WTC11 (cell line): Measurements from ENCODE around the gene GPR65. TPM values are rescaled to one million over a fixed set of nuclear protein-coding genes. Genes with fewer than 3 reads are reported as not detected.

Source experiments
- ATAC-seq: fragments of 200-7000 bp; cut with Tn5 transposase; 2 replicates; pipeline ENCODE4 v1.10.0; 2021; ENCODE audit warnings: mild to moderate bottlenecking, moderate library complexity
- CTCF ChIA-PET: fragments of 300-600 bp; sonication (Branson Sonifier 250); formaldehyde crosslinking; loops from one replicate; lab custom pipeline; 2021; ENCODE audit warnings: antibody characterized with exemption; lab: Charles Lee
- POLR2A ChIA-PET: fragments of 350-600 bp; sonication (Branson Sonifier 250); formaldehyde crosslinking; loops from one replicate; lab custom pipeline; 2021; ENCODE audit warnings: antibody characterized with exemption; lab: Charles Lee
- DNase-seq: peaks from one replicate; pipeline ENCODE4 v3.0.0; 2021; ENCODE audit warnings: low spot score
- H3K27ac Mint-ChIP-seq: 2 replicates; pipeline ENCODE4 v1.8.0; 2021; ENCODE audit warnings: mixed read lengths
- H3K27me3 Mint-ChIP-seq: 2 replicates; pipeline ENCODE4 v1.8.0; 2021; ENCODE audit warnings: low read depth, mild to moderate bottlenecking, moderate library complexity, mixed read lengths
- H3K36me3 Mint-ChIP-seq: 2 replicates; pipeline ENCODE4 v1.8.0; 2021; ENCODE audit warnings: mixed read lengths
- H3K4me1 Mint-ChIP-seq: 2 replicates; pipeline ENCODE4 v1.8.0; 2022; ENCODE audit warnings: mixed read lengths
- H3K4me3 Mint-ChIP-seq: 2 replicates; pipeline ENCODE4 v1.8.0; 2021; ENCODE audit warnings: mild to moderate bottlenecking, moderate library complexity, mixed read lengths
- H3K9me3 Mint-ChIP-seq: 2 replicates; pipeline ENCODE4 v1.8.0; 2021; ENCODE audit warnings: mixed read lengths
- FOXJ3 ChIP-seq: sonication (generic); formaldehyde crosslinking; IDR thresholded peaks from 2 replicates; pipeline ENCODE4 v1.9.0; 2021; ENCODE audit warnings: missing genetic modification reagents, mild to moderate bottlenecking, borderline replicate concordance
- GABPB1 ChIP-seq: sonication (generic); formaldehyde crosslinking; IDR thresholded peaks from 2 replicates; pipeline ENCODE4 v1.8.1; 2023; ENCODE audit warnings: mild to moderate bottlenecking, missing genetic modification reagents
- PRRX2 ChIP-seq: fragments of 250-450 bp; sonication (Bioruptor Pico); IDR thresholded peaks from 2 replicates; pipeline ENCODE4 v1.8.0; 2021; ENCODE audit warnings: mild to moderate bottlenecking
- TCF7 ChIP-seq: sonication (generic); formaldehyde crosslinking; IDR thresholded peaks from 2 replicates; pipeline ENCODE4 v1.8.0; 2022; ENCODE audit warnings: mild to moderate bottlenecking, low read depth, missing genetic modification reagents, moderate library complexity
- TP53 ChIP-seq: sonication (generic); formaldehyde crosslinking; IDR thresholded peaks from 2 replicates; pipeline ENCODE4 v1.8.1; 2023; ENCODE audit warnings: mild to moderate bottlenecking, missing genetic modification reagents
- ZNF416 ChIP-seq: fragments of 250-450 bp; sonication (Bioruptor Pico); IDR thresholded peaks from 2 replicates; pipeline ENCODE4 v1.9.0; 2021; ENCODE audit warnings: mild to moderate bottlenecking, inconsistent platforms
- total RNA-seq: library from RNA; stranded (reverse); gene quantifications from 3 replicates; pipeline ENCODE4 v1.2.3, GENCODE V29; 2021
- TF ChIP-seq, protein P1 (sequence below): sonication (generic); formaldehyde crosslinking; IDR thresholded peaks from 2 replicates; pipeline ENCODE4 v1.8.1; 2022; ENCODE audit warnings: missing genetic modification reagents, borderline replicate concordance
- TF ChIP-seq, protein P2 (sequence below): sonication (generic); formaldehyde crosslinking; IDR thresholded peaks from 2 replicates; pipeline ENCODE4 v1.8.1; 2023; ENCODE audit warnings: mild to moderate bottlenecking, missing genetic modification reagents
- TF ChIP-seq, protein P3 (sequence below): sonication (generic); formaldehyde crosslinking; conservative IDR thresholded peaks from 2 replicates; pipeline ENCODE4 v1.8.1; 2022; ENCODE audit warnings: mild to moderate bottlenecking, missing genetic modification reagents
- TF ChIP-seq, protein P4 (sequence below): sonication (generic); formaldehyde crosslinking; IDR thresholded peaks from 2 replicates; pipeline ENCODE4 v1.8.0; 2023; ENCODE audit warnings: missing genetic modification reagents, mild to moderate bottlenecking, borderline replicate concordance
- TF ChIP-seq, protein P5 (sequence below): sonication (generic); formaldehyde crosslinking; IDR thresholded peaks from 2 replicates; pipeline ENCODE4 v1.8.1; 2022; ENCODE audit warnings: mild to moderate bottlenecking, moderate library complexity, missing genetic modification reagents
- TF ChIP-seq, protein P6 (sequence below): fragments of 250-450 bp; sonication (Bioruptor Pico); conservative IDR thresholded peaks from 2 replicates; pipeline ENCODE4 v1.9.0; 2021; ENCODE audit warnings: mild to moderate bottlenecking
- TF ChIP-seq, protein P7 (sequence below): sonication (generic); formaldehyde crosslinking; IDR thresholded peaks from 2 replicates; pipeline ENCODE4 v1.8.0; 2022; ENCODE audit warnings: mild to moderate bottlenecking, missing genetic modification reagents

The GPR65 gene
- total RNA-seq, 1 experiment from 2014 or later, result not detected

DNA sequence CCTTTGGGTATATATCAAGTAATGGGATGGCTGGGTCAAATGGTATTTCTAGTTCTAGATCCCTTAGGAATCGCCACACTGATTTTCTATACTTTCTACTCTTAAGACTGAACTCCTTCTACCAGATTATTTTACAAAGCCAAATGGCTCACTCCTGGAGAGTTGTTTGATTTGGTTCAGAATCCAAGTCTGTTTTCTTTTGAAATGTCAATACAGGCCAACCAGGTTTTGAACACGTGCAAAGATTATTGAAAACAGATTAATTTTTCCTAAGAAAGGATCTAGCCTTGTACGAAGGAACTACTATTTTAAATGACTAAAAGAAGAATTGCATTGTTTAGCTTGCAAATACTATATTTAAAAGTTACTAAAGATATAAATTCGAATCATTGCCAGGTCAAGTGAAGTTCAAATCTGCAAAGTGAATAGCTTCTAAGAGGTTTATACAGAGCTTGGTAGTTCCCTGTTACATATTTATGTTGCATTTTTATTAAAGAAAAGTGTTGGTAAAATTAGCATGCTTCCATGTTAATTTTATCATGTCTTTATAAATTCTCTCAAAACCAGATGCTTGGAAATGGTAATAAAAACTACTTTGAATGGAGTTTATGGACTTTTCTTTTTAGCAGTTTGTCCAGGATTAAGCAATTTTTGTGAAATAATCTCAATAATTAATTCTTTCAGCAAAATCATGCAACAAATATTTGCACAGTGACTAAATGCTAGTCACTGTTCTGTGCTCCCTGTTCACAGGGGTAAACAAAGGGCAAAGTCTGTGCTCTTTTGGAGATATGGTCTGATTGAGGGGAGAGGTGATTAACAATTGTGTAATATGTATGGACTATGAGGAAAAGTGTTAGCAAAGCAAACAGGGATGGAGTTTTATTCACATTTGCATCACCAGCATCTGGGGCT, 38.9 kb downstream of the GPR65 start:
- H3K9me3 Mint-ChIP-seq, result no peaks in the 10 kb centered on the region

DNA sequence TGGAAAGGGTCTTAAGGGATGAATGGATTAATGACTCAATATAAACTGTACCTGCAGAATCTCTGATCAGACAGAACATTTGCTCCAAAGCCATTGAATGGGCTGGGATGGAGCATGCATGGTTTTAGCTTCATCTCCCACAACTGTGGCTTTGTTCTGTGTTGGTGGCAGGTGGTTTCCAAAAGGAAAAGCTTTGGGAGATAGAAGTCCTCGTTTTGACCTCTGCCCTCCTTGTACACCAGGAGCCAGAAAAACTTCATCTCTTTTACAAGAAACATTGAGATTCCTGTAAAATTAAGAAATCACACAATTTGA, 39.5 kb downstream of the GPR65 start:
- no peak for ATAC-seq
- Mint-ChIP-seq H3K4me1 (no peaks in the 10 kb centered on the region), H3K27me3 (no peaks in the 10 kb centered on the region), H3K9me3 (no peaks in the 10 kb centered on the region), H3K27ac (no peak overlapping the region), H3K36me3 (no peaks in the 10 kb centered on the region), H3K4me3 (no peak overlapping the region)
- ChIA-PET CTCF (no interaction called here), POLR2A (no interaction called here)
- no peak for DNase-seq
- TF ChIP-seq, protein P1, sequence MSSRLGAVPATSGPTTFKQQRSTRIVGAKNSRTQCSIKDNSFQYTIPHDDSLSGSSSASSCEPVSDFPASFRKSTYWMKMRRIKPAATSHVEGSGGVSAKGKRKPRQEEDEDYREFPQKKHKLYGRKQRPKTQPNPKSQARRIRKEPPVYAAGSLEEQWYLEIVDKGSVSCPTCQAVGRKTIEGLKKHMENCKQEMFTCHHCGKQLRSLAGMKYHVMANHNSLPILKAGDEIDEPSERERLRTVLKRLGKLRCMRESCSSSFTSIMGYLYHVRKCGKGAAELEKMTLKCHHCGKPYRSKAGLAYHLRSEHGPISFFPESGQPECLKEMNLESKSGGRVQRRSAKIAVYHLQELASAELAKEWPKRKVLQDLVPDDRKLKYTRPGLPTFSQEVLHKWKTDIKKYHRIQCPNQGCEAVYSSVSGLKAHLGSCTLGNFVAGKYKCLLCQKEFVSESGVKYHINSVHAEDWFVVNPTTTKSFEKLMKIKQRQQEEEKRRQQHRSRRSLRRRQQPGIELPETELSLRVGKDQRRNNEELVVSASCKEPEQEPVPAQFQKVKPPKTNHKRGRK, result no peak
- no peak for TF ChIP-seq TCF7 (CRISPR knock-in tag)
- TF ChIP-seq, protein P2, sequence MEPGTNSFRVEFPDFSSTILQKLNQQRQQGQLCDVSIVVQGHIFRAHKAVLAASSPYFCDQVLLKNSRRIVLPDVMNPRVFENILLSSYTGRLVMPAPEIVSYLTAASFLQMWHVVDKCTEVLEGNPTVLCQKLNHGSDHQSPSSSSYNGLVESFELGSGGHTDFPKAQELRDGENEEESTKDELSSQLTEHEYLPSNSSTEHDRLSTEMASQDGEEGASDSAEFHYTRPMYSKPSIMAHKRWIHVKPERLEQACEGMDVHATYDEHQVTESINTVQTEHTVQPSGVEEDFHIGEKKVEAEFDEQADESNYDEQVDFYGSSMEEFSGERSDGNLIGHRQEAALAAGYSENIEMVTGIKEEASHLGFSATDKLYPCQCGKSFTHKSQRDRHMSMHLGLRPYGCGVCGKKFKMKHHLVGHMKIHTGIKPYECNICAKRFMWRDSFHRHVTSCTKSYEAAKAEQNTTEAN (CRISPR knock-in tag), result no peak
- TF ChIP-seq FOXJ3 (CRISPR knock-in tag), result no peak
- no peak for TF ChIP-seq PRRX2 (CRISPR knock-in tag)
- TF ChIP-seq, protein P3, sequence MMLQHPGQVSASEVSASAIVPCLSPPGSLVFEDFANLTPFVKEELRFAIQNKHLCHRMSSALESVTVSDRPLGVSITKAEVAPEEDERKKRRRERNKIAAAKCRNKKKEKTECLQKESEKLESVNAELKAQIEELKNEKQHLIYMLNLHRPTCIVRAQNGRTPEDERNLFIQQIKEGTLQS, result no peak
- TF ChIP-seq, protein P4, sequence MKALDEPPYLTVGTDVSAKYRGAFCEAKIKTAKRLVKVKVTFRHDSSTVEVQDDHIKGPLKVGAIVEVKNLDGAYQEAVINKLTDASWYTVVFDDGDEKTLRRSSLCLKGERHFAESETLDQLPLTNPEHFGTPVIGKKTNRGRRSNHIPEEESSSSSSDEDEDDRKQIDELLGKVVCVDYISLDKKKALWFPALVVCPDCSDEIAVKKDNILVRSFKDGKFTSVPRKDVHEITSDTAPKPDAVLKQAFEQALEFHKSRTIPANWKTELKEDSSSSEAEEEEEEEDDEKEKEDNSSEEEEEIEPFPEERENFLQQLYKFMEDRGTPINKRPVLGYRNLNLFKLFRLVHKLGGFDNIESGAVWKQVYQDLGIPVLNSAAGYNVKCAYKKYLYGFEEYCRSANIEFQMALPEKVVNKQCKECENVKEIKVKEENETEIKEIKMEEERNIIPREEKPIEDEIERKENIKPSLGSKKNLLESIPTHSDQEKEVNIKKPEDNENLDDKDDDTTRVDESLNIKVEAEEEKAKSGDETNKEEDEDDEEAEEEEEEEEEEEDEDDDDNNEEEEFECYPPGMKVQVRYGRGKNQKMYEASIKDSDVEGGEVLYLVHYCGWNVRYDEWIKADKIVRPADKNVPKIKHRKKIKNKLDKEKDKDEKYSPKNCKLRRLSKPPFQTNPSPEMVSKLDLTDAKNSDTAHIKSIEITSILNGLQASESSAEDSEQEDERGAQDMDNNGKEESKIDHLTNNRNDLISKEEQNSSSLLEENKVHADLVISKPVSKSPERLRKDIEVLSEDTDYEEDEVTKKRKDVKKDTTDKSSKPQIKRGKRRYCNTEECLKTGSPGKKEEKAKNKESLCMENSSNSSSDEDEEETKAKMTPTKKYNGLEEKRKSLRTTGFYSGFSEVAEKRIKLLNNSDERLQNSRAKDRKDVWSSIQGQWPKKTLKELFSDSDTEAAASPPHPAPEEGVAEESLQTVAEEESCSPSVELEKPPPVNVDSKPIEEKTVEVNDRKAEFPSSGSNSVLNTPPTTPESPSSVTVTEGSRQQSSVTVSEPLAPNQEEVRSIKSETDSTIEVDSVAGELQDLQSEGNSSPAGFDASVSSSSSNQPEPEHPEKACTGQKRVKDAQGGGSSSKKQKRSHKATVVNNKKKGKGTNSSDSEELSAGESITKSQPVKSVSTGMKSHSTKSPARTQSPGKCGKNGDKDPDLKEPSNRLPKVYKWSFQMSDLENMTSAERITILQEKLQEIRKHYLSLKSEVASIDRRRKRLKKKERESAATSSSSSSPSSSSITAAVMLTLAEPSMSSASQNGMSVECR, result no peak
- TF ChIP-seq TP53 (CRISPR knock-in tag), result no peak
- TF ChIP-seq, protein P5, sequence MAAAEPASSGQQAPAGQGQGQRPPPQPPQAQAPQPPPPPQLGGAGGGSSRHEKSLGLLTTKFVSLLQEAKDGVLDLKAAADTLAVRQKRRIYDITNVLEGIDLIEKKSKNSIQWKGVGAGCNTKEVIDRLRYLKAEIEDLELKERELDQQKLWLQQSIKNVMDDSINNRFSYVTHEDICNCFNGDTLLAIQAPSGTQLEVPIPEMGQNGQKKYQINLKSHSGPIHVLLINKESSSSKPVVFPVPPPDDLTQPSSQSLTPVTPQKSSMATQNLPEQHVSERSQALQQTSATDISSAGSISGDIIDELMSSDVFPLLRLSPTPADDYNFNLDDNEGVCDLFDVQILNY (CRISPR knock-in tag), result no peak
- TF ChIP-seq, protein P6, sequence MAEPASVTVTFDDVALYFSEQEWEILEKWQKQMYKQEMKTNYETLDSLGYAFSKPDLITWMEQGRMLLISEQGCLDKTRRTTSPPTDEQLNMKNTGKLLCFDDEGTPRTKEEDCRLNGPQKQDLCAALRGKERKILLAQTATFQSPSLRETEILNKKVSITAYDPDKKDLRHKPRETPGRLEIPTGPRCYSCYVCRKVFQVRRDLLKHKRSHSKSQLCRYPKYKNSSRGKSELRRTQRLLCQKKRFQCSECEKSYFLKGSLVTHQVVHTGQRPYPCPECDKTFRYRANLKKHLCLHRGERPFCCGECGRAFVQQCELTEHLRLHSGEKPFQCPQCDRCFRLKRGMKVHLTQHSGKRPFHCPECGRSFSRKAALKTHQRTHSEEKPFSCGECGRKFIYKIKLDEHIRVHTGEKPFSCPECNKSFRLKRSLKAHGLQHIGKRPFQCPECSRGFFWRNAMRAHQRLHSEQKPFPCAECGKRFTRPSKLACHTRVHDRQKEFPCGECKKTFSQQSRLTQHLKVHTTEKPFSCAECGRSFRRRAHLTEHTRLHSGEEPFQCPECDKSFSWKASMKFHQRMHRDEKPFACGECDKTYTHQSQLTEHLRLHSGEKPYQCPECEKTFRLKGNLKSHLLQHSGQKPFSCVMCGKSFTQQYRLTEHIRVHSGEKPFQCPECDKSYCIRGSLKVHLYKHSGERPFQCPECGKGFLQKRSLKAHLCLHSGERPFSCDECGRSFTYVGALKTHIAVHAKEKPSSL (CRISPR knock-in tag), result no peak
- TF ChIP-seq ZNF416 (CRISPR knock-in tag), result no peak
- TF ChIP-seq, protein P7, sequence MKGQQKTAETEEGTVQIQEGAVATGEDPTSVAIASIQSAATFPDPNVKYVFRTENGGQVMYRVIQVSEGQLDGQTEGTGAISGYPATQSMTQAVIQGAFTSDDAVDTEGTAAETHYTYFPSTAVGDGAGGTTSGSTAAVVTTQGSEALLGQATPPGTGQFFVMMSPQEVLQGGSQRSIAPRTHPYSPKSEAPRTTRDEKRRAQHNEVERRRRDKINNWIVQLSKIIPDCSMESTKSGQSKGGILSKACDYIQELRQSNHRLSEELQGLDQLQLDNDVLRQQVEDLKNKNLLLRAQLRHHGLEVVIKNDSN (CRISPR knock-in tag), result no peak

More for the DNA sequence above, 38.9 kb downstream of the GPR65 start:
- ChIA-PET CTCF (no interaction called here), POLR2A (no interaction called here)
- Mint-ChIP-seq H3K4me3 (no peak overlapping the region), H3K36me3 (no peaks in the 10 kb centered on the region), H3K4me1 (no peaks in the 10 kb centered on the region), H3K27me3 (no peaks in the 10 kb centered on the region), H3K27ac (no peak overlapping the region)
- no peak for DNase-seq
- no peak for ATAC-seq
- TF ChIP-seq, protein P4, result no peak
- TF ChIP-seq GABPB1, result peak; percentile 86
